T-cell (primary cell): ENCODE measurements around the gene UGT1A7. TPM values are rescaled to one million over a fixed set of nuclear protein-coding genes. Genes with fewer than 3 reads are reported as not detected.

Source experiments
- ATAC-seq, 4 experiments: fragments of 200-7000 bp in 3 of 4; fragments of 150-1000 bp in 1 of 4; cut with Tn5 transposase; replicated peaks in 1 of 4; 1 replicate in 3 of 4; 2 replicates in 1 of 4; pipeline ENCODE4 v1.10.0; 2021; ENCODE audit warnings: moderate library complexity in 3 of 4, mild to moderate bottlenecking in 2 of 4, moderate number of reproducible peaks in 1 of 4
- CTCF ChIA-PET, 2 donors: fragments of 300-600 bp; sonication (Branson Sonifier 250); formaldehyde crosslinking; loops; one replicate each; lab custom pipeline; 2022; ENCODE audit warnings: antibody characterized with exemption in 2 of 2; lab: Charles Lee
- POLR2A ChIA-PET, 2 donors: fragments of 300-600 bp; sonication (Branson Sonifier 250); formaldehyde crosslinking; loops; one replicate each; lab custom pipeline; 2022; ENCODE audit warnings: antibody characterized with exemption in 2 of 2; lab: Charles Lee
- DNase-seq, 35 experiments: peaks; one replicate each; pipeline versions ENCODE4 v3.0.0 to v3.0.0-alpha.2; 2013 to 2023
- H3K27ac ChIP-seq: one replicate; pipeline ENCODE4 v1.5.1; 2013; ENCODE audit warnings: low read length
- H3K27me3 ChIP-seq, 2 experiments: replicated peaks in 1 of 2; 1 replicate in 1 of 2; 2 replicates in 1 of 2; pipeline versions ENCODE4 v1.6.1 to v1.7.0; 2013; ENCODE audit warnings: low read length in 1 of 2, mixed read lengths in 1 of 2; ENCODE audit not compliant: control insufficient read depth in 2 of 2, insufficient read depth in 2 of 2; ENCODE audit errors: extremely low read depth in 1 of 2
- H3K36me3 ChIP-seq, 2 donors: 1 replicate in 1 of 2; 2 replicates in 1 of 2; pipeline versions ENCODE4 v1.6.1 to v1.7.0; 2013; ENCODE audit warnings: low read length in 1 of 2; ENCODE audit not compliant: control insufficient read depth in 2 of 2, insufficient read depth in 1 of 2; ENCODE audit errors: extremely low read depth in 1 of 2
- H3K4me1 ChIP-seq, 2 experiments: 1 replicate in 1 of 2; 2 replicates in 1 of 2; pipeline versions ENCODE4 v1.6.1 to v1.7.0; 2013; ENCODE audit warnings: low read length in 2 of 2, mixed read lengths in 1 of 2; ENCODE audit not compliant: insufficient read depth in 2 of 2, control insufficient read depth in 1 of 2; ENCODE audit errors: extremely low read depth in 1 of 2
- H3K4me3 ChIP-seq, 2 donors: 1 replicate in 1 of 2; 2 replicates in 1 of 2; pipeline versions ENCODE4 v1.5.1 to v1.7.0; 2013; ENCODE audit warnings: mild to moderate bottlenecking in 2 of 2, low read length in 1 of 2, moderate library complexity in 1 of 2; ENCODE audit not compliant: control insufficient read depth in 1 of 2; ENCODE audit errors: extremely low read depth in 1 of 2
- H3K9me3 ChIP-seq: 2 replicates; pipeline ENCODE4 v1.7.0; 2013
- H3K27ac Mint-ChIP-seq, 2 donors: one replicate each; pipeline ENCODE4 v1.8.0; 2020 to 2021; ENCODE audit warnings: mild to moderate bottlenecking in 2 of 2, mixed read lengths in 2 of 2
- H3K27me3 Mint-ChIP-seq, 2 donors: one replicate each; pipeline ENCODE4 v1.8.0; 2021 to 2022; ENCODE audit warnings: mixed read lengths in 2 of 2
- H3K36me3 Mint-ChIP-seq: one replicate; pipeline ENCODE4 v1.8.0; 2021; ENCODE audit warnings: mixed read lengths
- H3K4me1 Mint-ChIP-seq, 3 donors: one replicate each; pipeline ENCODE4 v1.8.0; 2020 to 2022; ENCODE audit warnings: mixed read lengths in 3 of 3, mild to moderate bottlenecking in 1 of 3
- H3K4me3 Mint-ChIP-seq, 3 donors: one replicate each; pipeline ENCODE4 v1.8.0; 2020 to 2022; ENCODE audit warnings: mild to moderate bottlenecking in 3 of 3, mixed read lengths in 3 of 3, moderate library complexity in 3 of 3
- H3K9me3 Mint-ChIP-seq, 3 donors: one replicate each; pipeline ENCODE4 v1.8.0; 2020 to 2022; ENCODE audit warnings: mixed read lengths in 3 of 3
- WGBS: methylation state at CpG from one replicate; pipeline ENCODE4 v1.1.5; 2013; ENCODE audit warnings: missing lambda C conversion rate; ENCODE audit not compliant: insufficient coverage; 5-methylcytosine and 5-hydroxymethylcytosine counted together
- total RNA-seq, 35 experiments: library from RNA in 6 of 35; stranded (reverse) in 6 of 35; fragments of 120-200 nt in 1 of 35; gene quantifications; one replicate each; pipeline versions ENCODE4 v1.2.1 to v1.2.4 and lab custom pipeline; 2013 to 2026

The UGT1A7 gene
- total RNA-seq, 5 donors from 2014 or later (not counting 1 experiment from before 2014, with no cell fraction given): 0.10 TPM; not detected in 4

DNA sequence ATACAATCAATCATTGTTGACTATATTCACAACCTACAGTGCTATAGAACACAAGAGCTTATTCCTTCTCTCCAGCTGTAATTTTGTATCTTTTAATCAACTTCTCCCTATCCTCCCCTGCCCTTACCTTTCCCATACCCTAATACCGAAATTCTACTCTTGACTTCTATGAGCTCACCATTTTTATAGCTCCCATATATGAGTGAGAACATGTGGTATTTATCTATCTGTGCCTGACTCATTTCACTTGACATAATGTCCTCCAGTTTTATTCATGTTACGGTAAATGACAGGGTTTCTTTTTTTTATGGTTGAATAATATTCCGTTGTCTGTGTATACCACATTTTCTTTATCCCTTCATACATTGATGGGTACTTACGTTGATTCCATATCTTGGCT lies 99.1 kb downstream of the UGT1A7 start:
- no peak for DNase-seq
- CTCF ChIA-PET: no interaction called here
- no peak overlapping the region for H3K27ac Mint-ChIP-seq
- WGBS: no CpG with 5 or more reads among the region's 4 CpGs
- Histone ChIP-seq H3K4me1 (no peaks in the 10 kb centered on the region), H3K4me3 (no peak overlapping the region), H3K27me3 (peaks cover 0 to 26% of the 10 kb centered on the region in 2 experiments), H3K9me3 (no peaks in the 10 kb centered on the region), H3K36me3 (no peaks in the 10 kb centered on the region), H3K27ac (no peak overlapping the region)
- H3K36me3 Mint-ChIP-seq: peaks cover 3% of the 10 kb centered on the region
- H3K4me1 Mint-ChIP-seq: no peaks in the 10 kb centered on the region
- ATAC-seq: no peak
- H3K4me3 Mint-ChIP-seq: no peak overlapping the region
- H3K9me3 Mint-ChIP-seq: peaks cover 3 to 7% (median 6%) of the 10 kb centered on the region in 3 donors
- POLR2A ChIA-PET: interaction anchor here in 1 of 2 donors (0.5 kb wide), 1 partner anchor 10 kb away, joined by 3 read pairs; no protein-coding TSS in a partner anchor
- peaks cover 27 to 32% of the 10 kb centered on the region in 2 donors for H3K27me3 Mint-ChIP-seq

- H3K9me3 ChIP-seq: no peaks in the 10 kb centered on the region
- ATAC-seq: no peak
- CTCF ChIA-PET: no interaction called here
- peaks cover 9 to 18% of the 10 kb centered on the region in 2 donors for H3K27me3 Mint-ChIP-seq
- POLR2A ChIA-PET: no interaction called here
- no peaks in the 10 kb centered on the region for H3K36me3 ChIP-seq
- H3K27ac Mint-ChIP-seq: no peak overlapping the region
- H3K4me1 ChIP-seq: no peaks in the 10 kb centered on the region
- WGBS: 92% methylated on average over 5 of the region's 7 CpGs
- no peaks in the 10 kb centered on the region for H3K4me1 Mint-ChIP-seq
- peaks cover 0 to 16% of the 10 kb centered on the region in 2 experiments for H3K27me3 ChIP-seq
- H3K4me3 ChIP-seq: no peak overlapping the region
- no peak overlapping the region for H3K4me3 Mint-ChIP-seq
- peaks cover 0 to 6% (median 5%) of the 10 kb centered on the region in 3 donors for H3K9me3 Mint-ChIP-seq
- DNase-seq: no peak
- peaks cover 3% of the 10 kb centered on the region for H3K36me3 Mint-ChIP-seq
- no peak overlapping the region for H3K27ac ChIP-seq
These were observed 107.9 kb downstream of the UGT1A7 start for GRCh38 chr2:233789554-233789953.

GRCh38 chr2:233791151-233791882 lies 109.6 kb downstream of the UGT1A7 start:
- Histone ChIP-seq H3K27me3 (peaks cover 0 to 9% of the 10 kb centered on the region in 2 experiments), H3K36me3 (no peaks in the 10 kb centered on the region), H3K9me3 (no peaks in the 10 kb centered on the region), H3K27ac (no peak overlapping the region), H3K4me3 (no peak overlapping the region), H3K4me1 (no peaks in the 10 kb centered on the region)
- Mint-ChIP-seq H3K36me3 (no peaks in the 10 kb centered on the region), H3K9me3 (peaks cover 0 to 2% (median under 1%) of the 10 kb centered on the region in 3 donors), H3K4me1 (no peaks in the 10 kb centered on the region), H3K4me3 (no peak overlapping the region), H3K27me3 (peaks cover 5 to 7% of the 10 kb centered on the region in 2 donors), H3K27ac (no peak overlapping the region)
- 83% methylated on average over 17 of the region's 18 CpGs for WGBS
- ATAC-seq: no peak
- POLR2A ChIA-PET: interaction anchor here in 1 of 2 donors (0.6 kb wide), 2 partner anchors 11 to 744 kb away, joined by 3 read pairs; no protein-coding TSS in a partner anchor
- CTCF ChIA-PET: no interaction called here
- no peak for DNase-seq

DNA sequence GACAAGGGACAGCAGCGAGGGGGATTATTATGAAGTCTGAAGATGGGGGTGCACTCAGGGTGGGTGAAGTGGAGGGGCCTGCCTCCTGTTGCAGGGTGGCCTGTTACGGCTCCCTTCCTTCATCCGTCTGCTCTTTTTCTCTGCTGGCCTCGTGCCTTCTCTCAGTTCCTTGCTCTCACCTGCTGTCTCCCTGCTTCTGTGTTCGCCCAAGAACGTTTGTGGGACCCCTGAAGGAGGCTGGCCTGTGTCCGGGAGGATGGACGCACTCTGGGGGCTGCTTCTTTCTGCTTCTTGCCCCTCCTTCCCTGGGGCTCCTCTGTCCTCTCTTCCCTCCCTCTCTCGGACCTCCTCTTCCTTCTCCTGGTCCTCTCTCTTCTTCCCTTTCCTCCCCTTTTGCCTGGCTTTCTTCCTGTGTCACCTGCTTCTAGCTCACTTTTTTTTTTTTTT lies 110.2 kb downstream of the UGT1A7 start:
- no peak overlapping the region for H3K4me3 Mint-ChIP-seq
- ATAC-seq: no peak
- no peak overlapping the region for H3K27ac Mint-ChIP-seq
- POLR2A ChIA-PET: no interaction called here
- Histone ChIP-seq H3K4me3 (no peak overlapping the region), H3K9me3 (no peaks in the 10 kb centered on the region), H3K27ac (no peak overlapping the region), H3K4me1 (no peaks in the 10 kb centered on the region), H3K36me3 (no peaks in the 10 kb centered on the region), H3K27me3 (peaks cover 0 to 9% of the 10 kb centered on the region in 2 experiments)
- CTCF ChIA-PET: no interaction called here
- WGBS: 56% methylated on average over 9 of the region's 9 CpGs
- no peaks in the 10 kb centered on the region for H3K36me3 Mint-ChIP-seq
- H3K27me3 Mint-ChIP-seq: peaks cover 3 to 4% of the 10 kb centered on the region in 2 donors
- no peaks in the 10 kb centered on the region for H3K4me1 Mint-ChIP-seq
- no peaks in the 10 kb centered on the region for H3K9me3 Mint-ChIP-seq
- DNase-seq: no peak

- no peak for DNase-seq
- ChIA-PET CTCF (no interaction called here), POLR2A (no interaction called here)
- Mint-ChIP-seq H3K9me3 (no peaks in the 10 kb centered on the region), H3K4me1 (no peaks in the 10 kb centered on the region), H3K27ac (no peak overlapping the region), H3K36me3 (no peaks in the 10 kb centered on the region), H3K4me3 (no peak overlapping the region), H3K27me3 (peaks cover 3 to 4% of the 10 kb centered on the region in 2 donors)
- Histone ChIP-seq H3K9me3 (no peaks in the 10 kb centered on the region), H3K27ac (no peak overlapping the region), H3K4me1 (no peaks in the 10 kb centered on the region), H3K27me3 (peaks cover 0 to 9% of the 10 kb centered on the region in 2 experiments), H3K4me3 (no peak overlapping the region), H3K36me3 (no peaks in the 10 kb centered on the region)
- WGBS: 88% methylated on average over 7 of the region's 7 CpGs
- no peak for ATAC-seq
These were observed 111.0 kb downstream of the UGT1A7 start for GRCh38 chr2:233792720-233793119.

DNA sequence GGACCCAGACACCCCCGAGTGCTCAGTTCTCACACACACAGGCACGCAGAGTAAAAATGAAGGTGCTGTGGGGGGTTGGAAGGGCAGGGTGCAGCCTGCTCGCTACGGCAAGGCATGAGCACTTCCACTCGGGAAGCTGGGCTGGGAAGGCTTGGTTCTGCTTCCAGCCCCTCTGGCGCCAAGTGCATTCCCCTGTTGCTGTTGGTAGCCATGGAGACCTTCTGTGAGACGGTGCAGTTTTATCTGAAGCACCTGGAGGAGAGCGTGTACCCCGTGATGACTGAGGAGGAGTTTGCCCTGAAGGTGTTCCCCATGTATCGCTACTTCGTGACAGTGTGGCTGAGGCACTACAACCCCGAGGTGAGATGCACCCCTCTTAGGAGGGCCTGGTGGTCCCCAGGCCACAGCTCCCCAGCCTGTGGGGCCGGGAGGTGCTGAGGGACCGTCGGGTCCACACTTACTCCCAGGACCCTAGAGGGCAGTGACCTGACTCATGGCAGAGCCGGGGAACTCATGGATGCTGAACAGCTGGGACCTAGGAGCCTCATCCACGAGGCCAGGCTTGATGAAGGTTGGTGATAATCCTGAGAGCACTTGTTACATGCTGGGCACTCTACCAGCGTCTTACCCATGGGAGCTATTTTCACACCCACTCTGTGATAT lies 111.9 kb downstream of the UGT1A7 start:
- H3K36me3 Mint-ChIP-seq: no peaks in the 10 kb centered on the region
- peaks cover 0 to 10% of the 10 kb centered on the region in 2 experiments for H3K27me3 ChIP-seq
- DNase-seq (no peak), ATAC-seq (no peak)
- H3K9me3 ChIP-seq: no peaks in the 10 kb centered on the region
- H3K4me3 Mint-ChIP-seq: no peak overlapping the region
- H3K36me3 ChIP-seq: no peaks in the 10 kb centered on the region
- no peak overlapping the region for H3K4me3 ChIP-seq
- CTCF ChIA-PET: no interaction called here
- H3K27ac ChIP-seq: no peak overlapping the region
- H3K9me3 Mint-ChIP-seq: no peaks in the 10 kb centered on the region
- H3K27me3 Mint-ChIP-seq: peaks cover 3 to 6% of the 10 kb centered on the region in 2 donors
- no peaks in the 10 kb centered on the region for H3K4me1 Mint-ChIP-seq
- H3K27ac Mint-ChIP-seq: no peak overlapping the region
- H3K4me1 ChIP-seq: no peaks in the 10 kb centered on the region
- POLR2A ChIA-PET: no interaction called here
- WGBS: 80% methylated on average over 11 of the region's 18 CpGs
